ENCODE data around the gene EEA1. TPM values are rescaled to one million over a fixed set of nuclear protein-coding genes. Genes with fewer than 3 reads are reported as not detected.

The EEA1 gene
- total and polyA plus RNA-seq, 10 of the 15 experiments (the other 5 are each of a cell fraction or from before 2014, with no cell fraction given): 5.5 to 40.3 (median 13.5) TPM

GRCh38 chr12:92769124-92769901 is 159.8 kb downstream of the EEA1 start (continued):
- TF ChIP-seq TAF1 (IDR thresholded peaks at IDR 0.05; ENCODE audit: borderline replicate concordance, low read depth, low read length) (no peak), BACH1 (IDR thresholded peaks at IDR 0.05; ENCODE audit: borderline replicate concordance) (no peak), ZBTB40 (IDR thresholded peaks at IDR 0.05; ENCODE audit: borderline replicate concordance) (no peak), RELB (IDR thresholded peaks at IDR 0.05; ENCODE audit: low read depth) (no peak), SIX5 (IDR thresholded peaks at IDR 0.05; ENCODE audit: low read depth, low read length, severe bottlenecking) (no peak), SRF (IDR thresholded peaks at IDR 0.05; ENCODE audit: low read depth in 2 of 2, low read length in 2 of 2) (no peak), ATF3 (IDR thresholded peaks at IDR 0.05; ENCODE audit: borderline replicate concordance, extremely low read depth, low read depth, low read length) (no peak), IKZF1 (conservative IDR thresholded peaks at IDR 0.05) (peak; percentile 23; the same call in 1 of the 2 replicates), STAT1 (conservative IDR thresholded peaks at IDR 0.05) (no peak), ZBED1 (IDR thresholded peaks at IDR 0.05; ENCODE audit: borderline replicate concordance) (no peak), KAT2A (conservative IDR thresholded peaks at IDR 0.05; ENCODE audit: control insufficient read depth, low read depth, low read length) (no peak), E2F4 (IDR thresholded peaks at IDR 0.05; ENCODE audit: low read depth, low read length) (no peak), RBBP5 (conservative IDR thresholded peaks at IDR 0.05) (no peak), EZH2 (IDR thresholded peaks at IDR 0.05; ENCODE audit: borderline replicate concordance, control insufficient read depth, low read depth, low read length) (no peak), RCOR1 (conservative IDR thresholded peaks at IDR 0.05; ENCODE audit: low read depth, low read length) (no peak), ZNF207 (IDR thresholded peaks at IDR 0.05; ENCODE audit: borderline replicate concordance) (no peak), YBX1 (IDR thresholded peaks at IDR 0.05) (no peak), DPF2 (IDR thresholded peaks at IDR 0.05) (no peak), MEF2A (IDR thresholded peaks at IDR 0.05; ENCODE audit: insufficient read depth, low read depth, low read length) (peak; percentile 88), HDAC6 (IDR thresholded peaks at IDR 0.05; ENCODE audit: unreplicated experiment) (no peak), SUPT20H (IDR thresholded peaks at IDR 0.05; ENCODE audit: borderline replicate concordance, control insufficient read depth, low read depth, low read length) (no peak), CBX5 (IDR thresholded peaks at IDR 0.05; ENCODE audit: low read depth) (no peak), SREBF2 (IDR thresholded peaks at IDR 0.05; ENCODE audit: low read length) (no peak), IKZF2 (IDR thresholded peaks at IDR 0.05) (0 out of 4 replicates have a peak, but pooled peaks of 1 of the 2 experiments have one; percentile 15), BCL11A (IDR thresholded peaks at IDR 0.05; ENCODE audit: low read depth, low read length) (no peak)
